Endothelial cell of umbilical vein (primary cell): ENCODE data around the gene MRPL48. TPM values are rescaled to one million over a fixed set of nuclear protein-coding genes. Genes with fewer than 3 reads are reported as not detected.

ENCODE experiments used
- BruUV-seq: library from RNA; stranded (reverse); fragments of 400-500 nt; replicated peaks from 2 replicates; lab custom pipeline; 2021; lab: Mats Ljungman, UMichigan
- CTCF ChIA-PET: fragments of 300-600, 350-600 bp; sonication (Branson Sonifier 250); formaldehyde crosslinking; loops from one replicate; lab custom pipeline; 2021; ENCODE audit warnings: antibody characterized with exemption, inconsistent platforms; lab: Charles Lee
- POLR2A ChIA-PET: fragments of 300-600, 350-600 bp; sonication (Branson Sonifier 250); formaldehyde crosslinking; loops from one replicate; lab custom pipeline; 2021; ENCODE audit warnings: antibody characterized with exemption, inconsistent platforms; lab: Charles Lee
- DNase-seq: peaks from one replicate; pipeline ENCODE4 v3.0.0-alpha.2; 2011; ENCODE audit warnings: low read depth, low spot score
- FAIRE-seq: peaks from 2 replicates; lab custom pipeline; 2011; peaks lifted over from hg19 to GRCh38; lab: Jason Lieb, UNC
- H2AFZ ChIP-seq: 2 replicates; pipeline ENCODE4 v1.6.0; 2012; ENCODE audit warnings: low read depth, low read length, control low read depth, inconsistent platforms
- H3K27ac ChIP-seq: 2 replicates; pipeline ENCODE4 v1.5.1; 2011; ENCODE audit warnings: low read depth, mild to moderate bottlenecking, control low read depth, low read length, moderate library complexity; ENCODE audit not compliant: insufficient read depth
- H3K27me3 ChIP-seq, 2 experiments: 2 replicates each; pipeline versions ENCODE4 v1.6.0 to v1.6.1; 2011; ENCODE audit warnings: low read length in 2 of 2, mixed read lengths in 1 of 2; ENCODE audit not compliant: control insufficient read depth in 2 of 2, insufficient read depth in 2 of 2
- H3K36me3 ChIP-seq, 2 experiments: 2 replicates in 1 of 2; 3 replicates in 1 of 2; pipeline ENCODE4 v1.5.1; 2011; ENCODE audit warnings: low read length in 2 of 2, mild to moderate bottlenecking in 1 of 2, moderate library complexity in 1 of 2; ENCODE audit not compliant: control insufficient read depth in 2 of 2, insufficient read depth in 2 of 2; ENCODE audit errors: extremely low read depth in 1 of 2
- H3K4me1 ChIP-seq: 3 replicates; pipeline ENCODE4 v1.5.1; 2011; ENCODE audit warnings: mild to moderate bottlenecking, low read length; ENCODE audit not compliant: control insufficient read depth, insufficient read depth; ENCODE audit errors: extremely low read depth
- H3K4me2 ChIP-seq: 2 replicates; pipeline ENCODE4 v1.6.1; 2011; ENCODE audit warnings: low read length, control low read depth, mixed read lengths; ENCODE audit not compliant: insufficient read depth
- H3K4me3 ChIP-seq, 3 experiments: fragments of 200-600 bp in 1 of 3; sonication (generic), shearing (Covaris generic) in 1 of 3; replicated peaks in 1 of 3; 2 replicates each; pipeline ENCODE4 v1.5.1; 2011 to 2016; ENCODE audit warnings: control low read depth in 3 of 3, low read length in 3 of 3, mild to moderate bottlenecking in 2 of 3, inconsistent platforms in 1 of 3, low read depth in 1 of 3, moderate library complexity in 1 of 3; ENCODE audit not compliant: insufficient read depth in 1 of 3
- H3K79me2 ChIP-seq: 2 replicates; pipeline ENCODE4 v1.6.0; 2012; ENCODE audit warnings: low read length, inconsistent platforms; ENCODE audit not compliant: control insufficient read depth, insufficient read depth
- H3K9ac ChIP-seq: replicated peaks from 2 replicates; pipeline ENCODE3; 2011; ENCODE audit warnings: low read length, control low read depth; ENCODE audit not compliant: insufficient read depth; ENCODE audit errors: extremely low read depth
- H3K9me1 ChIP-seq: replicated peaks from 3 replicates; pipeline ENCODE4 v1.6.0; 2011; ENCODE audit warnings: mild to moderate bottlenecking, low read length; ENCODE audit not compliant: control insufficient read depth, insufficient read depth; ENCODE audit errors: extremely low read depth
- H3K9me3 ChIP-seq: replicated peaks from 2 replicates; pipeline ENCODE4 v1.5.1; 2012; ENCODE audit warnings: low read length, inconsistent platforms; ENCODE audit not compliant: control insufficient read depth, insufficient read depth
- H4K20me1 ChIP-seq: replicated peaks from 2 replicates; pipeline ENCODE3; 2011; ENCODE audit warnings: mild to moderate bottlenecking, low read length; ENCODE audit not compliant: control insufficient read depth, insufficient read depth; ENCODE audit errors: extremely low read depth
- EZH2 ChIP-seq: IDR thresholded peaks from 2 replicates; pipeline ENCODE4 v1.6.1; 2012; ENCODE audit warnings: borderline replicate concordance, low read depth, mild to moderate bottlenecking, moderate library complexity, low read length, inconsistent platforms; ENCODE audit not compliant: severe bottlenecking
- FOS ChIP-seq: IDR thresholded peaks from 2 replicates; pipeline ENCODE4 v1.6.1; 2011; ENCODE audit warnings: mild to moderate bottlenecking, low read length, moderate library complexity, borderline replicate concordance; ENCODE audit not compliant: insufficient read depth
- GATA2 ChIP-seq: IDR thresholded peaks from 2 replicates; pipeline ENCODE4 v1.7.0; 2011; ENCODE audit warnings: low read depth, mild to moderate bottlenecking, moderate library complexity, mixed read lengths, low read length; ENCODE audit not compliant: insufficient read length, insufficient read depth
- MYC ChIP-seq: IDR thresholded peaks from one replicate; pipeline ENCODE4 v1.6.1; 2011; ENCODE audit warnings: mild to moderate bottlenecking, low read depth, low read length
- POLR2A ChIP-seq: IDR thresholded peaks from 2 replicates; pipeline ENCODE4 v1.6.1; 2012; ENCODE audit warnings: low read depth, mild to moderate bottlenecking, control low read depth, low read length
- POLR2AphosphoS5 ChIP-seq: IDR thresholded peaks from 2 replicates; pipeline ENCODE4 v1.6.1; 2012; ENCODE audit warnings: low read depth, mild to moderate bottlenecking, control low read depth, low read length, moderate library complexity; ENCODE audit not compliant: insufficient read depth
- dilution Hi-C: fragments of 300-500 bp; cut with MboI; formaldehyde crosslinking; loops from one replicate; pipeline ENCODE4 v1.15.0; 2019; ENCODE audit warnings: low sequenced_read_pairs; ENCODE audit not compliant: extremely low pct_ligation_motif_present
- intact Hi-C: fragments of 100-400 bp; cut with micrococcal nuclease; formaldehyde crosslinking; loops from one replicate; pipeline ENCODE4 v1.10.0; 2022
- polyA plus RNA-seq, 4 experiments: library from polyadenylated mRNA; depleted of rRNA in 3 of 4; stranded (reverse) in 3 of 4; unstranded in 1 of 4; fragments of >200 nt; gene quantifications; 2 replicates each; pipeline versions ENCODE4 v1.2.1 to v1.2.3, GENCODE V29; 2011 to 2012; ENCODE audit warnings: missing spikeins in 1 of 4
- total RNA-seq: library from RNA; stranded (reverse); gene quantifications from 2 replicates; pipeline ENCODE4 v1.2.3, GENCODE V29; 2021
- TF ChIP-seq, protein P1 (sequence below): IDR thresholded peaks from 2 replicates; pipeline ENCODE4 v1.6.1; 2011; ENCODE audit not compliant: insufficient read depth, insufficient read length
- TF ChIP-seq, protein P2 (sequence below), 2 donors: IDR thresholded peaks; 1 replicate in 1 of 2; 2 replicates in 1 of 2; pipeline ENCODE4 v1.5.1; 2011; ENCODE audit warnings: low read length in 2 of 2, mild to moderate bottlenecking in 2 of 2, moderate library complexity in 2 of 2, control low read depth in 1 of 2, inconsistent platforms in 1 of 2, low read depth in 1 of 2; ENCODE audit not compliant: insufficient read depth in 1 of 2; ENCODE audit errors: extremely low read depth in 1 of 2

MRPL48 gene
- total and polyA plus RNA-seq, 2 donors (not counting 3 experiments of a cell fraction or from before 2014, with no cell fraction given) = 25.0 to 38.3 TPM

DNA sequence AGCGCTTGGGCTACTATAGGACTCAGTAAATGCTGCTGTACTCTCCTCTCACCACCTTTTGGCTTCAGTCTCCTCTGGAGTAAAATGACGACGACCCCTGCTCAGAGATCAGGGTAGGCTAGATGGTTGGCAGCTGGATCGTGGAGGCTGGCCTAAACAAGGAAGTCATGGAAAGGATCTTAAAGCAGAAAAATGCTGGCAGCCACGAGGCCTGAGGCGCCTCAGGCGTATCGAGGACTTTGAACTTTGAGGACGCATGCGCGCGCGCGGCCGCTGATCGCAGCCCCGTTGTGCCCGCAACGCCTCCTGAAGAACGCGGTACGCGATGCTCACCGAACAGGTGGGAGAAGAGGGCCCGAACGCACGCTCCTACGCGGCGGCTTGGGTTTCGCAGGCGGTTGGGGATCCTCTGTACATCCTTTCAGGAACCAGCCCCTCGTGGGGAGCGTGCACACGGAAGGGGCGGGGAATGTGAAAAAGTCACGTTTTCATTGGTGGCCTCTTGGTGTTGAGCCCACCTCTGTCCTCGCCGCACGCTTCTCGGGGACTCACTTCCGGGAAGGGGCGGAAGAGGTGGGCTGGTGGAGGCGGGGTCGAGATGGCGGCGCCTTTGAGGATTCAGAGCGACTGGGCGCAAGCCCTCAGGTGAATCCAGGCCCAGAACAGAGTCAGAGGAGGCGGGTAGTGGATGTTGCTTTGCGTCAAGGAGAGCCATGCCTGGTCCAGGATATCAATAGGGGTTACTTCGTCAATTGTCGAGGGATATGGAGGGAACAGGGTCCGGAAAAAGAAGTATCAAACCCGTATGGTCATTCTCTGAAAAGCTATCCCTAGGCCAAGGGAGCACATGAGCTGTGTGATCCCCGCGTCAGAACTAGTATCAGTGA lies 89.0 kb downstream of the MRPL48 start, which contains the start of the genes COA4 and PAAF1:
Gene COA4 (minus strand): TSS at position 423 of the 887 bp plus-strand sequence. CDS start 3,468 bp downstream, outside the sequence.
Gene PAAF1 (plus strand): TSS at position 576 of the 887 bp plus-strand sequence. CDS start 23 bp downstream, at position 599.
- Histone ChIP-seq H3K27me3 (no peaks in the 10 kb centered on the region), H3K4me1 (peaks cover 16% of the 10 kb centered on the region), H3K27ac (peak within 1 kb of the TSS; percentile 60), H3K9me3 (no peaks in the 10 kb centered on the region), H3K9me1 (no peaks in the 10 kb centered on the region), H3K36me3 (peaks cover 6 to 9% of the 10 kb centered on the region in 2 experiments), H3K79me2 (peaks cover 35% of the 10 kb centered on the region), H3K4me2 (peak within 1 kb of the TSS; percentile 92), H4K20me1 (no peaks in the 10 kb centered on the region), H2AFZ (peak within 1 kb of the TSS; percentile 92), H3K4me3 (peak within 1 kb of the TSS; percentile 83 to 97 (median 93)), H3K9ac (peak within 1 kb of the TSS; percentile 88)
- DNase-seq = peak; percentile 98
- peak; percentile 81 for FAIRE-seq
- ChIA-PET CTCF (no interaction called here), POLR2A (interaction anchor here (0.7 kb wide), 1 partner anchor 89 kb away, joined by 3 read pairs; the partner anchor contains the start of gene MRPL48)
- BruUV-seq = TSS peak; percentile 67
- TF ChIP-seq GATA2 (no peak), MYC (peak; percentile 32), EZH2 (no peak), POLR2AphosphoS5 (peak; percentile 93), POLR2A (peak; percentile 79), FOS (no peak)
- TF ChIP-seq, protein P1, sequence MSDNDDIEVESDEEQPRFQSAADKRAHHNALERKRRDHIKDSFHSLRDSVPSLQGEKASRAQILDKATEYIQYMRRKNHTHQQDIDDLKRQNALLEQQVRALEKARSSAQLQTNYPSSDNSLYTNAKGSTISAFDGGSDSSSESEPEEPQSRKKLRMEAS = peak; percentile 49
- TF ChIP-seq, protein P2, sequence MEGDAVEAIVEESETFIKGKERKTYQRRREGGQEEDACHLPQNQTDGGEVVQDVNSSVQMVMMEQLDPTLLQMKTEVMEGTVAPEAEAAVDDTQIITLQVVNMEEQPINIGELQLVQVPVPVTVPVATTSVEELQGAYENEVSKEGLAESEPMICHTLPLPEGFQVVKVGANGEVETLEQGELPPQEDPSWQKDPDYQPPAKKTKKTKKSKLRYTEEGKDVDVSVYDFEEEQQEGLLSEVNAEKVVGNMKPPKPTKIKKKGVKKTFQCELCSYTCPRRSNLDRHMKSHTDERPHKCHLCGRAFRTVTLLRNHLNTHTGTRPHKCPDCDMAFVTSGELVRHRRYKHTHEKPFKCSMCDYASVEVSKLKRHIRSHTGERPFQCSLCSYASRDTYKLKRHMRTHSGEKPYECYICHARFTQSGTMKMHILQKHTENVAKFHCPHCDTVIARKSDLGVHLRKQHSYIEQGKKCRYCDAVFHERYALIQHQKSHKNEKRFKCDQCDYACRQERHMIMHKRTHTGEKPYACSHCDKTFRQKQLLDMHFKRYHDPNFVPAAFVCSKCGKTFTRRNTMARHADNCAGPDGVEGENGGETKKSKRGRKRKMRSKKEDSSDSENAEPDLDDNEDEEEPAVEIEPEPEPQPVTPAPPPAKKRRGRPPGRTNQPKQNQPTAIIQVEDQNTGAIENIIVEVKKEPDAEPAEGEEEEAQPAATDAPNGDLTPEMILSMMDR (IDR thresholded peaks at IDR 0.05; ENCODE audit: extremely low read depth in 1 of 2, insufficient read depth in 1 of 2, low read depth in 1 of 2, low read length in 2 of 2) = no peak
- dilution Hi-C loops (no loop called here), intact Hi-C loops (loop anchor here (1.0 to 5.0 kb wide), 2 partner anchors 101 to 114 kb away; partner anchors contain the start of gene RAB6A)
